HT-29 (cell line): ENCODE results near the gene PRR13. TPM values are rescaled to one million over a fixed set of nuclear protein-coding genes. Genes with fewer than 3 reads are reported as not detected.
"Not testable (repeated sequence)": the region's sequence is repeated elsewhere in the genome, so short reads cannot be mapped to it uniquely, and the experiment has no call there.

ENCODE experiments used
- DNase-seq: peaks from one replicate; pipeline ENCODE4 v3.0.0-alpha.2; 2015; ENCODE audit warnings: low spot score
- total RNA-seq: library from RNA; depleted of rRNA; stranded (reverse); fragments of >200 nt; shearing (Covaris generic); gene quantifications from 2 replicates; pipeline ENCODE4 v1.2.3, GENCODE V29; 2014

The PRR13 gene
- total RNA-seq, 1 experiment from 2014 or later: 122 TPM

- not testable (repeated sequence) for DNase-seq
Measured at GRCh38 chr12:53435326-53435725, 6.2 kb upstream of the PRR13 start.

- DNase-seq: not testable (repeated sequence)
Measured at GRCh38 chr12:53439582-53439981, 2.0 kb upstream of the PRR13 start.

- no peak for DNase-seq
Measured at GRCh38 chr12:53443955-53444354, 2.4 kb downstream of the PRR13 start.

GRCh38 chr12:53444593-53445325, 3.2 kb downstream of the PRR13 start:
- DNase-seq: not testable (repeated sequence)

GRCh38 chr12:53450936-53451335, 9.4 kb downstream of the PRR13 start:
- no peak for DNase-seq

- peak; percentile 99 for DNase-seq
Measured at GRCh38 chr12:53451661-53452158, 10.2 kb downstream of the PRR13 start, which contains the start of gene PCBP2. Gene PCBP2, plus strand, starts transcription at chr12:53452102. Its CDS starts 2,699 bp downstream, at chr12:53454801.

- DNase-seq: peak; percentile 88
Measured at GRCh38 chr12:53452159-53453077, 10.9 kb downstream of the PRR13 start.

- DNase-seq: no peak
Measured at GRCh38 chr12:53453953-53454640, 12.6 kb downstream of the PRR13 start.

- no peak for DNase-seq
Measured at GRCh38 chr12:53454707-53455106, 13.2 kb downstream of the PRR13 start.

GRCh38 chr12:53456654-53457366, 15.3 kb downstream of the PRR13 start:
- DNase-seq: no peak

GRCh38 chr12:53459097-53459496, 17.6 kb downstream of the PRR13 start:
- DNase-seq: no peak

- no peak for DNase-seq
Measured at GRCh38 chr12:53461059-53461458, 19.5 kb downstream of the PRR13 start.

- no peak for DNase-seq
Measured at GRCh38 chr12:53461591-53461990, 20.1 kb downstream of the PRR13 start.

- DNase-seq: no peak
Measured at GRCh38 chr12:53462935-53463334, 21.4 kb downstream of the PRR13 start.

- no peak for DNase-seq
Measured at GRCh38 chr12:53463802-53464560, 22.4 kb downstream of the PRR13 start.

GRCh38 chr12:53464685-53465418, 23.3 kb downstream of the PRR13 start:
- no peak for DNase-seq

- DNase-seq: no peak
Measured at GRCh38 chr12:53465679-53466078, 24.1 kb downstream of the PRR13 start.

GRCh38 chr12:53466640-53467039, 25.1 kb downstream of the PRR13 start:
- DNase-seq: no peak

- DNase-seq: no peak
Measured at GRCh38 chr12:53467082-53467481, 25.5 kb downstream of the PRR13 start.

- DNase-seq: no peak
Measured at GRCh38 chr12:53467880-53468279, 26.3 kb downstream of the PRR13 start.
